HepG2 (cell line): ENCODE data around the gene COL18A1. TPM values are rescaled to one million over a fixed set of nuclear protein-coding genes. Genes with fewer than 3 reads are reported as not detected.

Source experiments
- BCL6 ChIP-seq: IDR thresholded peaks from 2 replicates; pipeline ENCODE4 v1.6.1; 2016; ENCODE audit warnings: missing genetic modification reagents, missing compliant biosample characterization
- FOSL1 ChIP-seq: sonication (generic); formaldehyde crosslinking; IDR thresholded peaks from 2 replicates; pipeline ENCODE4 v1.9.0; 2021; ENCODE audit warnings: missing genetic modification reagents, borderline replicate concordance
- RELA ChIP-seq: sonication (generic); formaldehyde crosslinking; IDR thresholded peaks from 2 replicates; pipeline ENCODE4 v1.4.0; 2020; ENCODE audit warnings: missing genetic modification reagents
- REPIN1 ChIP-seq: sonication (generic); formaldehyde crosslinking; IDR thresholded peaks from 2 replicates; pipeline ENCODE4 v1.8.0; 2022; ENCODE audit warnings: missing genetic modification reagents, low read depth, mild to moderate bottlenecking, borderline replicate concordance
- SRSF1 ChIP-seq: fragments of 200-400 bp; formaldehyde crosslinking; optimal IDR thresholded peaks from 2 replicates; pipeline ENCODE3; 2017; ENCODE audit warnings: mild to moderate bottlenecking, low read depth, low read length, moderate library complexity
- TBX2 ChIP-seq: sonication (generic); formaldehyde crosslinking; IDR thresholded peaks from 2 replicates; pipeline ENCODE4 v1.5.0; 2020; ENCODE audit warnings: missing genetic modification reagents, mild to moderate bottlenecking, borderline replicate concordance
- XRCC5 ChIP-seq: fragments of 200-400 bp; formaldehyde crosslinking; optimal IDR thresholded peaks from 2 replicates; pipeline ENCODE3; 2017; ENCODE audit warnings: mild to moderate bottlenecking, low read length
- ZNF331 ChIP-seq: sonication (generic); formaldehyde crosslinking; IDR thresholded peaks from 2 replicates; pipeline ENCODE4 v1.4.0; 2020; ENCODE audit warnings: missing genetic modification reagents
- ZNF431 ChIP-seq: sonication (generic); formaldehyde crosslinking; IDR thresholded peaks from 2 replicates; pipeline ENCODE4 v1.9.0; 2022; ENCODE audit warnings: missing genetic modification reagents, low read depth, mild to moderate bottlenecking, borderline replicate concordance
- ZNF558 ChIP-seq: sonication (generic); formaldehyde crosslinking; IDR thresholded peaks from 2 replicates; pipeline ENCODE4 v1.9.0; 2022; ENCODE audit warnings: mild to moderate bottlenecking, missing genetic modification reagents, borderline replicate concordance
- polyA plus RNA-seq, 8 experiments: library from polyadenylated mRNA; depleted of rRNA in 3 of 8; stranded (reverse) in 7 of 8; unstranded in 1 of 8; fragments of >200 nt; fragmentation: Illumina TruSeq in 4 of 8; extraction: Trizol in 4 of 8; gene quantifications; 2 replicates each; pipeline versions ENCODE4 v1.2.1 to v1.2.3, GENCODE V29; 2011 to 2016; ENCODE audit warnings: low read depth in 4 of 8, missing spikeins in 1 of 8, mixed read lengths in 1 of 8; ENCODE audit not compliant: insufficient read depth in 1 of 8
- total RNA-seq, 5 experiments: library from RNA; depleted of rRNA; stranded (reverse); fragments of >200 nt; fragmentation: Illumina TruSeq; extraction: Trizol; gene quantifications; 2 replicates each; pipeline ENCODE4 v1.2.3, GENCODE V29; 2016; ENCODE audit warnings: low read depth in 1 of 5
- TF ChIP-seq, protein P1 (sequence below): sonication (generic); formaldehyde crosslinking; conservative IDR thresholded peaks from 2 replicates; pipeline ENCODE4 v1.8.0; 2022; ENCODE audit warnings: missing genetic modification reagents
- TF ChIP-seq, protein P2 (sequence below): sonication (generic); formaldehyde crosslinking; IDR thresholded peaks from 2 replicates; pipeline ENCODE4 v1.5.1; 2020; ENCODE audit warnings: mild to moderate bottlenecking, missing genetic modification reagents, borderline replicate concordance
- TF ChIP-seq, protein P3 (sequence below): sonication (generic); formaldehyde crosslinking; IDR thresholded peaks from 2 replicates; pipeline ENCODE4 v1.5.1; 2020; ENCODE audit warnings: mild to moderate bottlenecking, missing genetic modification reagents, moderate library complexity
- TF ChIP-seq, protein P4 (sequence below): sonication (generic); formaldehyde crosslinking; IDR thresholded peaks from 2 replicates; pipeline ENCODE4 v1.4.0; 2020; ENCODE audit warnings: missing genetic modification reagents

Gene COL18A1
- total and polyA plus RNA-seq, 2 of the 13 experiments (the other 11 are each of a cell fraction or from before 2014, with no cell fraction given), result 79.0 to 102 TPM

GRCh38 chr21:45427331-45428271, 22.6 kb downstream of the COL18A1 start (continued):
- TF ChIP-seq REPIN1 (CRISPR knock-in tag) (peak; percentile 77), XRCC5 (peak; percentile 50), SRSF1 (no peak), RELA (0 out of 2 replicates have a peak, but pooled peaks have one; percentile 65), BCL6 (CRISPR knock-in tag) (peak; percentile 75), TBX2 (peak; percentile 98), ZNF558 (peak; percentile 85), FOSL1 (CRISPR knock-in tag) (peak; percentile 91), ZNF431 (CRISPR knock-in tag) (peak; percentile 84), ZNF331 (CRISPR knock-in tag) (peak; percentile 94)
- TF ChIP-seq, protein P1, sequence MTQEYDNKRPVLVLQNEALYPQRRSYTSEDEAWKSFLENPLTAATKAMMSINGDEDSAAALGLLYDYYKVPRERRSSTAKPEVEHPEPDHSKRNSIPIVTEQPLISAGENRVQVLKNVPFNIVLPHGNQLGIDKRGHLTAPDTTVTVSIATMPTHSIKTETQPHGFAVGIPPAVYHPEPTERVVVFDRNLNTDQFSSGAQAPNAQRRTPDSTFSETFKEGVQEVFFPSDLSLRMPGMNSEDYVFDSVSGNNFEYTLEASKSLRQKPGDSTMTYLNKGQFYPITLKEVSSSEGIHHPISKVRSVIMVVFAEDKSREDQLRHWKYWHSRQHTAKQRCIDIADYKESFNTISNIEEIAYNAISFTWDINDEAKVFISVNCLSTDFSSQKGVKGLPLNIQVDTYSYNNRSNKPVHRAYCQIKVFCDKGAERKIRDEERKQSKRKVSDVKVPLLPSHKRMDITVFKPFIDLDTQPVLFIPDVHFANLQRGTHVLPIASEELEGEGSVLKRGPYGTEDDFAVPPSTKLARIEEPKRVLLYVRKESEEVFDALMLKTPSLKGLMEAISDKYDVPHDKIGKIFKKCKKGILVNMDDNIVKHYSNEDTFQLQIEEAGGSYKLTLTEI (CRISPR knock-in tag), result no peak
- TF ChIP-seq, protein P2, sequence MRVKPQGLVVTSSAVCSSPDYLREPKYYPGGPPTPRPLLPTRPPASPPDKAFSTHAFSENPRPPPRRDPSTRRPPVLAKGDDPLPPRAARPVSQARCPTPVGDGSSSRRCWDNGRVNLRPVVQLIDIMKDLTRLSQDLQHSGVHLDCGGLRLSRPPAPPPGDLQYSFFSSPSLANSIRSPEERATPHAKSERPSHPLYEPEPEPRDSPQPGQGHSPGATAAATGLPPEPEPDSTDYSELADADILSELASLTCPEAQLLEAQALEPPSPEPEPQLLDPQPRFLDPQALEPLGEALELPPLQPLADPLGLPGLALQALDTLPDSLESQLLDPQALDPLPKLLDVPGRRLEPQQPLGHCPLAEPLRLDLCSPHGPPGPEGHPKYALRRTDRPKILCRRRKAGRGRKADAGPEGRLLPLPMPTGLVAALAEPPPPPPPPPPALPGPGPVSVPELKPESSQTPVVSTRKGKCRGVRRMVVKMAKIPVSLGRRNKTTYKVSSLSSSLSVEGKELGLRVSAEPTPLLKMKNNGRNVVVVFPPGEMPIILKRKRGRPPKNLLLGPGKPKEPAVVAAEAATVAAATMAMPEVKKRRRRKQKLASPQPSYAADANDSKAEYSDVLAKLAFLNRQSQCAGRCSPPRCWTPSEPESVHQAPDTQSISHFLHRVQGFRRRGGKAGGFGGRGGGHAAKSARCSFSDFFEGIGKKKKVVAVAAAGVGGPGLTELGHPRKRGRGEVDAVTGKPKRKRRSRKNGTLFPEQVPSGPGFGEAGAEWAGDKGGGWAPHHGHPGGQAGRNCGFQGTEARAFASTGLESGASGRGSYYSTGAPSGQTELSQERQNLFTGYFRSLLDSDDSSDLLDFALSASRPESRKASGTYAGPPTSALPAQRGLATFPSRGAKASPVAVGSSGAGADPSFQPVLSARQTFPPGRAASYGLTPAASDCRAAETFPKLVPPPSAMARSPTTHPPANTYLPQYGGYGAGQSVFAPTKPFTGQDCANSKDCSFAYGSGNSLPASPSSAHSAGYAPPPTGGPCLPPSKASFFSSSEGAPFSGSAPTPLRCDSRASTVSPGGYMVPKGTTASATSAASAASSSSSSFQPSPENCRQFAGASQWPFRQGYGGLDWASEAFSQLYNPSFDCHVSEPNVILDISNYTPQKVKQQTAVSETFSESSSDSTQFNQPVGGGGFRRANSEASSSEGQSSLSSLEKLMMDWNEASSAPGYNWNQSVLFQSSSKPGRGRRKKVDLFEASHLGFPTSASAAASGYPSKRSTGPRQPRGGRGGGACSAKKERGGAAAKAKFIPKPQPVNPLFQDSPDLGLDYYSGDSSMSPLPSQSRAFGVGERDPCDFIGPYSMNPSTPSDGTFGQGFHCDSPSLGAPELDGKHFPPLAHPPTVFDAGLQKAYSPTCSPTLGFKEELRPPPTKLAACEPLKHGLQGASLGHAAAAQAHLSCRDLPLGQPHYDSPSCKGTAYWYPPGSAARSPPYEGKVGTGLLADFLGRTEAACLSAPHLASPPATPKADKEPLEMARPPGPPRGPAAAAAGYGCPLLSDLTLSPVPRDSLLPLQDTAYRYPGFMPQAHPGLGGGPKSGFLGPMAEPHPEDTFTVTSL (CRISPR knock-in tag), result peak; percentile 49; the same call in 1 of the 2 replicates
- TF ChIP-seq, protein P3, sequence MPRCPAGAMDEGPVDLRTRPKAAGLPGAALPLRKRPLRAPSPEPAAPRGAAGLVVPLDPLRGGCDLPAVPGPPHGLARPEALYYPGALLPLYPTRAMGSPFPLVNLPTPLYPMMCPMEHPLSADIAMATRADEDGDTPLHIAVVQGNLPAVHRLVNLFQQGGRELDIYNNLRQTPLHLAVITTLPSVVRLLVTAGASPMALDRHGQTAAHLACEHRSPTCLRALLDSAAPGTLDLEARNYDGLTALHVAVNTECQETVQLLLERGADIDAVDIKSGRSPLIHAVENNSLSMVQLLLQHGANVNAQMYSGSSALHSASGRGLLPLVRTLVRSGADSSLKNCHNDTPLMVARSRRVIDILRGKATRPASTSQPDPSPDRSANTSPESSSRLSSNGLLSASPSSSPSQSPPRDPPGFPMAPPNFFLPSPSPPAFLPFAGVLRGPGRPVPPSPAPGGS (CRISPR knock-in tag), result peak; percentile 47; the same call in 1 of the 2 replicates
- TF ChIP-seq, protein P4, sequence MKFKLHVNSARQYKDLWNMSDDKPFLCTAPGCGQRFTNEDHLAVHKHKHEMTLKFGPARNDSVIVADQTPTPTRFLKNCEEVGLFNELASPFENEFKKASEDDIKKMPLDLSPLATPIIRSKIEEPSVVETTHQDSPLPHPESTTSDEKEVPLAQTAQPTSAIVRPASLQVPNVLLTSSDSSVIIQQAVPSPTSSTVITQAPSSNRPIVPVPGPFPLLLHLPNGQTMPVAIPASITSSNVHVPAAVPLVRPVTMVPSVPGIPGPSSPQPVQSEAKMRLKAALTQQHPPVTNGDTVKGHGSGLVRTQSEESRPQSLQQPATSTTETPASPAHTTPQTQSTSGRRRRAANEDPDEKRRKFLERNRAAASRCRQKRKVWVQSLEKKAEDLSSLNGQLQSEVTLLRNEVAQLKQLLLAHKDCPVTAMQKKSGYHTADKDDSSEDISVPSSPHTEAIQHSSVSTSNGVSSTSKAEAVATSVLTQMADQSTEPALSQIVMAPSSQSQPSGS, result peak; percentile 91
